HG02870 (cell line): ENCODE results near the gene ADAMTS9.

Experiments used
- ATAC-seq: cut with Tn5 transposase; IDR thresholded peaks from one replicate; pipeline ENCODE4 v1.9.1; 2021; ENCODE audit warnings: mild to moderate bottlenecking, moderate library complexity; ENCODE audit not compliant: unreplicated experiment

ADAMTS9 gene

DNA sequence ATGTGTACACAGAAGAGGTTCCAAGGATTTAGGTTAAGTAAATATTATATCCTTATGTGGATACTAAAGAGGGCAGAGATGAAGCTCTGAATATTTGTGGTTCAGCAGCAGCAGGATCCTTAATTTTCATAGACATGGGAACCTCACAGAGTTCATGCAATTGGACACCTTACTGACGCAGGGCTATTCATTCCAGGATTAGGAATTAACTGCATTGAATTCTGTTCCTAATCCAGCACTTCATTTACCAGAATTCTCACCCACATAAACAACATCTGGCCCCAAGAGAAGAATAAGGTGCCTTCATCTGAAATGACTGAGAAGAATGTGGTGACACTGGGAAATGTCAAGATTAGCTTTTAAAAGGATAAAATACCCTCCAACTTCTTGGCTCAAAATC, 62.4 kb downstream of the ADAMTS9 start:
- ATAC-seq = no peak

- no peak for ATAC-seq
Measured at GRCh38 chr3:64623125-64623524, 64.7 kb downstream of the ADAMTS9 start.

DNA sequence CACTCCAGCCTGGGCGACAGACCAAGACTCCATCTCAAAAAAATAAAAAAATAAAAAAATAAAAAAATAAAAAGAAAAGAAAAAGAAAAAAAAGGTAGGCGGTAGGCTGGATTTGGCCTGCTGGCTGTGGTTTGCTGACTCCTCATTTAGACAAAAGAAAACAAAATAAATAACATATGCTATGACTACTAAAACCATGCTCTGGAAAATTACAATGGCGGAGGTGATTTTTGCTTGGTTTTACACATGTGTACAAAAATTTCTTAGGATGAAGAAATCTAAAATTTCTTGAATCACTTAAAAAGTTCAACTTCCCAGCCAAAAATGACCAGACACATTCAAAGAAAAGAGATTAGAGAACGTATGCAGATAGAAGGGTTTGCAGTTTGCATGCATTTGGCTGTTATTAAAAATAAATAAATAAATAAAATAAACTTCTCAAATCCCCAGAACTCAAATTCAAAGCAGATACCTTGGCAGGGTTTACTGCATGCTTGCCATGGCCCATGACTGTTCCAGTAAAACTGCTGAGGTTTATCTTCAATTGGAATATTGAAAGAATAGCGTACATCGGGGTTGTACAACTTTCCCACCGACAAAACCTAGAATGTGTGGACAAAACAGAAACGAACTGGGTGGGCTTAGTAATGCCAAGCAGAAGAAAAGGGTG, 65.9 kb downstream of the ADAMTS9 start:
- ATAC-seq = no peak

- ATAC-seq = no peak
Measured at GRCh38 chr3:64621275-64621674, 66.5 kb downstream of the ADAMTS9 start.

GRCh38 chr3:64620020-64620419, 67.8 kb downstream of the ADAMTS9 start:
- no peak for ATAC-seq

DNA sequence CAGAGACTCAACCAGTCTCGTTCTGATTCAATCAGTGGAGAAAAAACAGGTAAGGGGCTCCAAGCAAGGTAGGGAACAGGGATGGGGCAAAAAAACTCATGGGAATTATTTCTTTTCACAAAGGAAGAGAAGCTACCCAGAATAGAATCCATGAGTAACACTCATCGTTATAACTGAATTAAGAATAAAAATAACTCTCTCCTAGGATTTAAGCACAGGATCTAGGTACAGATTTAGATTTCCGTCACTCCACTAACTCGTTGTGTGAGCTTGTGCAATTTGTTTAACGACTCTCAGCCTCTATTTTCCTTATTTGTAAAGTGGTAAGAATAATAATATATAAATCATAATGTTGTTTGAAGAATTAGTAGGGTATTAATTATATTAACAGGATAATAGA, 68.6 kb downstream of the ADAMTS9 start:
- no peak for ATAC-seq

GRCh38 chr3:64617610-64618009, 70.2 kb downstream of the ADAMTS9 start:
- ATAC-seq = no peak

- no peak for ATAC-seq
Measured at GRCh38 chr3:64616953-64617352, 70.8 kb downstream of the ADAMTS9 start.

DNA sequence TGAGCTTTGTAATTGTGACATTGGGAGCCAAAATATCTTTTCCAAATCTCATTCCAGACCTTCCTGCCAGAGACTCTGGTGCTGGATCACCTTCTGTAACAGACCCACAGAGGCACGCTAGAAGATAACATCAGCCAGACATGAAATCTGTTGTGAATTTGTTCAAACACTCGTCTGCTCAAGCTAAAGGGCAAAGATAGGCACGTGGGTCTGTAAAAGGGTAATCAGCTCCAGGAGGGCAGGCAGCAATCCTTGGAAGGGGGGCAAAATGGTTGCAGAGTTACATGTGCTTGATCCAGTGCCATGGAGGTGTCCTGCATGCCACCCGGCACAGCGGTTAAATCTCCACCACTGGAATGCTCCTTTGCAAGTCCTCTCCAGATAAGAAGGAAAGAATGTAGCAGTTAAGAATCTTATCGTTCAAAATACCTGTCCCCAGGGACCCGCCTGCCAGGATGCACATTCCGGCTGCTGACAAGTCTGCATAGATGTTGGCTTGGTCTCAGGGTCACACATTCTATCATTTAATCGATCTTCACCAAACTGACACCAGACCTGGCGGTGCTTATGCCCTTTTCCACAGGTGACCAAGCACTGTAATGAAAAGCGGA, 74.8 kb downstream of the ADAMTS9 start:
- no peak for ATAC-seq

DNA sequence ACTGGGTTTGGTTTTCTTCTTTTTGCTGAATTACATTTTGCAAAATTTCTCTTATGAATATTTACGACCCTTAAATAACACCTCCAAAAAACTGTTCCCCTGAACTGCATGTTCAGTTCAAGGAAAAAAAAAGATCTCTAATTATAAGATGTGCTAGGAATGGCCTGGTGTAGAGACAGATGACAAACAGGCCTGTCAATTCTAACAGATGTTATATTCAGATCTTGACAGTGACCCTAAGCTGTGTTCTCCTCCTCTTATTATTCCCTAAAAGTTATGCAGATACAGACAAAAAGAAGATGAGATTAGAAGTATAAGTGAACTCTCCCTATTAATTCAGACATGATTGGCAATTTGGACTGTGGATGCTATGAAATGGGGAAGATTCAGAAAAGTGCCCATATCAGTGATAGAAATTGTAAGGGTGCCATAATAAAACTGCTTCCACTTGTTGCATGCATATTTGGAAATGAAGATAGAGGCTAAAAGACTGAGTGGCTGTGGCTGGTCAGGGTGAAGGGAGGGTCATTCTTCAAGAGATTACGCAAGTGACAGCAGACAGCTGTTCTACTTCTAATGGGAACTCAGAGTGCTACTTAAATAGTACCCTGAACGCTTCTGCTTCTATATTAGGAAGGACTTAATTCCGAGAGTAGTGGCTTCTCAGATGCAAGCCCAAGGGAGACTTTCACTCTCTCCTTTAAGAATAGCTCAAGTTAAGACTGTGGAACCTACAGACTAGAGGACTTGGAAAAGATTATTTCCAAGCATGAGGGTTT, 75.5 kb downstream of the ADAMTS9 start:
- ATAC-seq = no peak

DNA sequence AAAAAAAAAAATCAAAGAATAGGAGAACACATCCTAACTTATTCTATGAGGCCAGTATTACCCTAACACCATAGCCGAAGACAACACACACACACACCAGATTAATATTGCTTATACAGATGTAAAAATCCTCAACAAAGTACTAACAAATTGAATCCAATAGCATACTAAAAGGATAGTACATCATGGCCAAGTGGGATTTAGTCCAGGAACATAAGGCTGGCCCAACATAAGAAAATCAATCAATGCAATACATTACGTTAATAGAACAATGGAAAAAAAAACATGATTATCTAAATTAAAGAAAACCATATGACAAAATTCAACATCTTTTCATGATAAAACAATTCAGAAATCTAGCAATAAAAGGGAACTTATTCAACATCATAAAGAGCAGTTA, 79.1 kb downstream of the ADAMTS9 start:
- no peak for ATAC-seq

GRCh38 chr3:64607032-64607551, 80.7 kb downstream of the ADAMTS9 start:
- no peak for ATAC-seq

DNA sequence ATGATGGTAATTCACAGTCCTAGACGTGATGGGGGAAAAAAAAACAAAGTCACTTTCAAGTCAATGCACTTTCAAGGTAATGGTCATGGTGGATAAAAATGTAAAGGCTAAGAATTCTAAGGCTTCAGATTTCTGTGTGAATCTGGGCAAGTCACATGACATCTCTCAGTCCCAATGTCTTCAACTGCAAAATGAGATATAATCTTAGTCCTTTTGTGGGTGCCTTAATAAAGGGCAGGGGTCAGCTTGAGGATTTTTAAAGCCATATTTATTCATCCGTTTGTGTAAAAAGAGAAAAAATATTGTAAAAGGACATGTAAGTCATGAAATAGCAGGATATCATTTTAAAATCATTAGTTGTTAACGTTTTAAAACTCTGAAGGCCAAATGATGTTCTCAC, 83.5 kb downstream of the ADAMTS9 start:
- ATAC-seq = no peak

GRCh38 chr3:64601824-64602223, 86.0 kb downstream of the ADAMTS9 start:
- no peak for ATAC-seq

DNA sequence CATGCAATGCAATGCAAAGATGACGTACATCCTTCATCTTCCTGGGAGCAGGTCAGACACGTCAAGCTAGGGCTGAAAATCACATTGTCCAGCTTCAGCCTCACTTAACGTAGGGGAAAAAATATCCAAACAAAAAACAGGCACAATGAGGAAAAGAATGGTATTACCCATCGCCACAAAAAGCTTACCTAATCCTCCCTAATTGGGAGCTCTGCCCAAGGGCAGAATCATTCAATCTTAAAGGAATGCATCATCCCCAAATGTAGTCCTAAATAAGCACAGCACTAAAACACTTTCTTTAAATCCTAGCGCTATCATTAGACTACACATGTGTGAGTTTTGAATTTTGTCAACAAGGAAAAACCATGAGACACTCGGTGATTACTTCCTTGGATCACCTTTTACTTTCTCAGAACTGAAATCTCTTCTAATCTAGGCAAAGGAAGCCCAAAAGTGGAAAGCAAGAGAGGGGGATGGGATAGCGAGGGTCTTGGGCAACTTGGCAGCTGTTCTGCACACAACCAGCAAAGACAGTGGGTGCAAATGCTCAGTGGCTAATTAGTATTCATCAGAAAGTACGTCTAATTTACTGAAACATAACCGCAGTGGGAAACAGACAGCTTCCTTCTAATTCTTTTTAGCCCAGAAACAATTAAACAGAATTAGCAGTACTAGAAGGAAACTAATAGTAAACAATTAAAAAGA, 87.4 kb downstream of the ADAMTS9 start:
- no peak for ATAC-seq

- no peak for ATAC-seq
Measured at GRCh38 chr3:64599651-64600050, 88.1 kb downstream of the ADAMTS9 start.

- no peak for ATAC-seq
Measured at GRCh38 chr3:64595253-64595694, 92.5 kb downstream of the ADAMTS9 start.

DNA sequence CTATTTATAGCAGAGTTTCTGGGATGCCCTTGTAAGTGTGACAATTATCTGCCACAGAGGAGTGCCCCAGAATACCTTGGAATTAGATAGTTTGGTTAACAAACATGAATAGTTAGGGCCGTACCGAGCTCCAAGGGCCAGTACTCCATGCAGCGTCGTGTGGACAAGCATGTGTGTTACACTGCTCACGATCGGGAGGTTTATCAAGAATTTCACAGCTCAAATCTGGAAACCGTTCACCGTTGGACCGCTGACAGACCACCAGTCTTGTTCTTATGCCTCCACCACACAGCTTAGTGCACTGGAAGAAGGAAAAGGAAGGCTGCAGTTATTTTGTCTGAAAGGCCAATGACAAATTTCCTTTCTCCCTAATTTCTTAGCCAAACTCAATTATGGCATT, 93.7 kb downstream of the ADAMTS9 start:
- ATAC-seq = no peak

DNA sequence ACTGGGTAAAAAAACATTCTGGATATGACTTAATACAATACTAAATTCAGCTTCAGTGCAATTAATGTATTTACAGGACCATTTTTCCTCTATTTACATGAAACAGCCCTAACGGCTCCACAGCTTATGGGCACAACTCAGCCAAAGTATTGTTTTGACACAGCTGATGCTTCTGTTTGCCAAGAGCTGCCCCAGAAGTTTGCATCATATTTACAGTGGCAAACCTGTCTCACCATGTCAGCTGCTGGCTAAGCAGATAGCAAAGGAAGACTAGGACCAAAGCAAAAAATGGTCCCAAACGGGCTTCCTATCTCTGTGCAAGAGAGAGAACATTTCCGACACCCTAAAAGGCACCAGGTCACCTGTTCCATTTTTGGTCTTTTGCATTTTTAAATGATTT, 94.5 kb downstream of the ADAMTS9 start:
- ATAC-seq = no peak

GRCh38 chr3:64591615-64592014, 96.2 kb downstream of the ADAMTS9 start:
- ATAC-seq = no peak

GRCh38 chr3:64588380-64588779, 99.4 kb downstream of the ADAMTS9 start:
- no peak for ATAC-seq
